Mucosa of rectum (tissue), 2 donors: ENCODE results near the gene WEE1.

ENCODE experiments used
- H3K27ac ChIP-seq, 2 donors: one replicate each; pipeline ENCODE4 v1.7.0; 2013; ENCODE audit warnings: inconsistent platforms in 2 of 2, low read depth in 2 of 2, low read length in 2 of 2
- H3K27me3 ChIP-seq, 2 donors: one replicate each; pipeline ENCODE4 v1.7.0; 2013; ENCODE audit warnings: low read length in 2 of 2; ENCODE audit not compliant: control insufficient read depth in 2 of 2, insufficient read depth in 2 of 2
- H3K36me3 ChIP-seq, 2 donors: one replicate each; pipeline ENCODE4 v1.7.0; 2013; ENCODE audit warnings: low read length in 2 of 2; ENCODE audit not compliant: control insufficient read depth in 2 of 2, insufficient read depth in 2 of 2
- H3K4me1 ChIP-seq, 2 donors: one replicate each; pipeline ENCODE4 v1.7.0; 2013; ENCODE audit warnings: low read length in 2 of 2, mild to moderate bottlenecking in 1 of 2; ENCODE audit not compliant: control insufficient read depth in 2 of 2, insufficient read depth in 2 of 2
- H3K4me3 ChIP-seq, 2 donors: one replicate each; pipeline ENCODE4 v1.7.0; 2013; ENCODE audit warnings: low read length in 2 of 2
- H3K9ac ChIP-seq, 2 donors: one replicate each; pipeline ENCODE4 v1.7.0; 2013; ENCODE audit warnings: low read length in 2 of 2, low read depth in 1 of 2, mild to moderate bottlenecking in 1 of 2
- H3K9me3 ChIP-seq, 2 donors: one replicate each; pipeline ENCODE4 v1.7.0; 2013; ENCODE audit warnings: low read length in 2 of 2; ENCODE audit not compliant: control insufficient read depth in 2 of 2
- donor health status: healthy.
- donor health status: Normal muscosa, but diverticular disease.

Gene WEE1

DNA sequence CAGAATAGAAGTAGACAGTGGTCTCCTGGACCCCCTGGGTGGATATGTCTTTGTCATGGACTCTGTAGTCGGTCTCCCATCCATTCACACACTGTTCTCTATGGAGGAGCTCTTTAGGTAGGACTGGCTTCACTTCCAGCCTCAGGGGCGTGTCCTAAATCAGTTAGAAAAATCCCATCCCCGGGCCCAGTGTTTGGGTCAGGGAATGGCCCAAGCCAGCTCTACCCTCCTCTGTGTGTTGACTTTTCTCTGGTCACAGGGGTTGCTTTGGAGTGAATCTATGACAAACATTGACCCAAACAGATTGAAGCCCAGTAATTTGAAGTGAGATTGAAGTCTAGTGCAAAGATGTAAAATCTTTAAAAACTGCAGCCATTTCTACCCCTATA lies 34.0 kb downstream of the WEE1 start:
- Histone ChIP-seq H3K9ac (no peak overlapping the region), H3K4me1 (peaks cover 0 to under 1% of the 10 kb centered on the region in 2 donors), H3K27ac (no peak overlapping the region), H3K36me3 (no peaks in the 10 kb centered on the region), H3K27me3 (no peaks in the 10 kb centered on the region), H3K4me3 (no peak overlapping the region), H3K9me3 (no peaks in the 10 kb centered on the region)

DNA sequence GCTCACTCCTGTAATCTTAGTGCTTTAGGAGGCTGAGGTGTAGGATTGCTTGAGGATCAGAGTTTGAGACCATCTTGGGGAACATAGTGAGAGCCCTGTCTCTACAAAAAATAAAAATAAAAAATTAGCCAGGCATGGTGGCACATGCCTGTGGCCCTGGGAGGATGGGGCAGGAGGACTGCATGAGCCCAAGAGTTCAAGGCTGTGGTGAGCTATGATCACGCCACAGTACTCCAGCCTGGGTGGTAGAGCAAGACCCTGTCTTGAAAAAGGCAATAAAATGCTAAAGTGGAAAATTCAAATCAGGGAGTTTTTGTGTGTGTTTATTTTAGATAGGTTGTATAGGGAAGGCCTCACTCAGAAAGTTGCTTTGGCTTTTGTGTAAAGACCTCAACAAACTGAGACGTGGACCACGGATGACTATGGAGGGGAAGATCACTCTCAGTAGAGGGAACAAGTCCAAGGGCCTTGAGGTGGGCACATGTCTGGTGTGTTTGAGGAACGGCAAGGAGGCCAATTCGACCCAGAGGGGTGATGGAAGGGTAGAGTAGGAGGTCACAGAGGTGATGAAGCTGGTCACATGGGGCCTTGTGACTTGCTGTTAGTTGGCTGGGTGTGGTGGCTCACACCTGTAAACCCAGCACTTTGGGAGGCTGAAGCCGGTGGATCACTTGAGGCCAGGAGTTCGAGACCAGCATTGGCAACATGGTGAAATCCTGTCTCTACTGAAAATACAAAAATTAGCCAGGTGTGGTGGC lies 35.7 kb downstream of the WEE1 start:
- Histone ChIP-seq H3K4me1 (peaks cover 6 to 10% of the 10 kb centered on the region in 2 donors), H3K36me3 (no peaks in the 10 kb centered on the region), H3K9ac (no peak overlapping the region), H3K4me3 (no peak overlapping the region), H3K27me3 (no peaks in the 10 kb centered on the region), H3K9me3 (no peaks in the 10 kb centered on the region), H3K27ac (no peak overlapping the region)

DNA sequence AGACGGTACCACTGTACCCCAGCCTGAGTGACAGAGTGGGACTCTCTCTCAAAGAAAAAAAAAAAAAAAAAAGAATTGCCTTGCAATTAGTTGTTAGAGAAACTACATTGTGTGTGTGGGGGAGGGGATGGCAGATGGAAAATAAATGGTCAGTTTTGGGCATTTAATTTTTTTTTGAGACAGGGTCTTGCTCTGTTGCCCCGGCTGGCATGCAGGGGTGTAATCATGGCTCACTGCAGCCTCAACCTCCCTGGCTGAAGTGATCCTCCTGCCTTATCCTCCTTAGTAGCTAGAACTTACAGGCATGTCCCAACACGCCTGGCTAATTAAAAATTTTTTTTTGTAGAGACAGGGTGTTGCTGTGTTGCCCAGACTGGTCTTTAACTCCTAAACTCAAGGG lies 36.4 kb downstream of the WEE1 start:
- Histone ChIP-seq H3K4me1 (peaks cover 12 to 16% of the 10 kb centered on the region in 2 donors), H3K9me3 (no peaks in the 10 kb centered on the region), H3K27ac (no peak overlapping the region), H3K4me3 (no peak overlapping the region), H3K36me3 (no peaks in the 10 kb centered on the region), H3K27me3 (no peaks in the 10 kb centered on the region), H3K9ac (no peak overlapping the region)

DNA sequence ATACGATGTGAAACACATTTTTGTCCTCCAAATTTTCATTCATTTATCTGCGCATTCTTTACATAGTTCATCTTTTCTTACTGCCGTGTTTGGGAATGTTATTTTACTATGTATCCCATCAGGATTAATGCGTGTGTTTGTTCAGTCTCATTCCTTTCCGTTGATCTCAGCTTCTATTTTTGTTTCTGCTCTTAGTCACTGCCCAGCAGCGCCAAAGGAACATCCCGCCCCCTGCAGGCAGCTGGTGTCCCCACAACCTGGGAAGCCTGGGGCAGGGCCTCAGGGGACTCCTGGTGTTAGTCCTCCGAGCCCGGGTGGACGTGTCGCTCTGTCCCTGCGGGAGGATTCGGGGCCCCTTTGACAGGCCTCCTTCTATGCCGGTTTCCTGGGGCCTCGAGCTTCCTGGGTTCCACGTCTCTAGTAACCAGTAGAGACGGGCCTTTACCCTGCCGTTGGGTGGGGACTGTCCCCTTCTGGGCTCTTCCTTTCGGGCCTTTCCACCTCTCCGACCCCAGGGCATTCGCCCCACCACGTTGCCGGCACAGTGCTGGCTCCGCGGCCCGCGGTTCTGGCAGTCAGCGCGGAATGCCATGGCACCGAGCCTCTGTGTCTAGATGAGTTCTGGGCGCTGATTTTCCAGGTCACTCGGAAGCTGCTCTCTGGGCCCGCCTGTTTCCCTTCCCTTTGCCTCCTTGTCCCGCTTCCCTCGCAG lies 39.8 kb downstream of the WEE1 start:
- Histone ChIP-seq H3K9ac (peak overlapping the region; percentile 88 to 92), H3K9me3 (no peaks in the 10 kb centered on the region), H3K27me3 (no peaks in the 10 kb centered on the region), H3K4me1 (peaks cover 12 to 16% of the 10 kb centered on the region in 2 donors), H3K4me3 (peak overlapping the region; percentile 78 to 84), H3K27ac (peak overlapping the region; percentile 91 to 94), H3K36me3 (no peaks in the 10 kb centered on the region)

DNA sequence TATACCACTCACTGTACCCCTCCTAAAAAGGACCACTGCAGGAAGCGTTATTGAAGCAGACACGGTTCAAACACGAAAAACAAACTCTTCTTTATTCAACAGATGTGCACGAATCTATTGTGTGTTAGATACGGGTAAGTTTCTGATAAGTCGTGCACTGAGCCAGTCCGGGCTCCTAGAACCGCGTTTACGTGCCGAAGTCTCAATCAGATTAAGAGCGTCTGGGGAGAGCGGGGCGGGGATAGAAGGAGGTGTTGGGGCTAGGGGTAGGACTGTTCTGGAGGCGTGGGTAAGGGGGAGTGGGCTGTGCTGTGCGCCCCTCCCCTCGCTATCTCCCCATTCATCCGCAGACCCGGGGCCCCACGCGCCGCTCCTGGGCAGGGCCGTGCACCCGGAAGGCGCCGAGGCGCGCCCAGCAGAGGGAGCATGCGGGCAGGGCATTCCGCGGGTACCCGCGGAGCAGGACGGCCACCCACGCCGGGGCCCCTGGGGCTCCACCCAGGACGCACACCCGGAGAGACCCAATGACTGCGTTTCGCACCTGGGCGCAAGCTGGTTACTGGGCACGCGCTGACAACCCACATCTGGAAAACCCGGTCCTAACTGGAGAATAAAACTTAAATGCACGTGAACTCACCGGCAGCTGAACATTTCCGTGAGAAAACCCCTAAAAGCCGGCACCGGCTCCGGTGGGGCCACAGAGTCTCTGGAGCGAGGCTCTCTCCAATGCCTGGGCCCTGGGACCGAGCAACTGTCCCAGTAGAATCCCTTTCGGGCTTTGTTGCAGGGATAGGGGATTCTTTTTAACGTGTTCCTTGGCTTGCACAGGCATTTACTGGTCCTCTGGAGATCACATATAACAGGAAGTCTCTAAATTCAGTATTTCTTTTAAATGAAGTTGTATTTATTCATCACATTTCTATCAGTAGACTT lies 40.6 kb downstream of the WEE1 start:
- Histone ChIP-seq H3K4me3 (peak overlapping the region; percentile 78 to 84), H3K4me1 (peaks cover 12 to 16% of the 10 kb centered on the region in 2 donors), H3K9ac (peak overlapping the region; percentile 88 to 92), H3K9me3 (no peaks in the 10 kb centered on the region), H3K27ac (peak overlapping the region; percentile 91 to 94), H3K27me3 (no peaks in the 10 kb centered on the region), H3K36me3 (no peaks in the 10 kb centered on the region)

DNA sequence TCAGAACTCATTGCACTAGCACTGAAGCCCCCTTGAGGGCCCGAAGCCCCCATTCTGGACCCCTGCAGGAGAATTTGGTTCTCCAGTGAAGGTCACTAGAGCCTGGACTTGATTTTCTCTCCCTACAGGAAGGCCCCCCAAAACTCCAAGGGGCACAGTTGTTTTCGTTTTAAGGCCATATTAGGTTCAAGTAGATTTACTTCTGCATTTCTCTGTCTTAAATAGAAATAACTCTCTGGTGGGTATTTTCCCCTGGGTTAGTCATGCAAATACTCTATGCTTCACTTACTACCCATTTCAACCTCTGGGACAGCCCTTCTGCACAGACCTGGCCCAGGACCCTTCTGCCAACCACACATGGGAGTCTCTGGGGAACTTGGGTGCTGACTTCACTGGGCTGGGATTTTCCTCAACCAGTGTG lies 41.6 kb downstream of the WEE1 start:
- Histone ChIP-seq H3K9me3 (no peaks in the 10 kb centered on the region), H3K27me3 (no peaks in the 10 kb centered on the region), H3K4me3 (peak overlapping the region in 1 of 2 donors; percentile 84), H3K36me3 (no peaks in the 10 kb centered on the region), H3K4me1 (peaks cover 12 to 16% of the 10 kb centered on the region in 2 donors), H3K9ac (no peak overlapping the region), H3K27ac (peak overlapping the region in 1 of 2 donors; percentile 94)

DNA sequence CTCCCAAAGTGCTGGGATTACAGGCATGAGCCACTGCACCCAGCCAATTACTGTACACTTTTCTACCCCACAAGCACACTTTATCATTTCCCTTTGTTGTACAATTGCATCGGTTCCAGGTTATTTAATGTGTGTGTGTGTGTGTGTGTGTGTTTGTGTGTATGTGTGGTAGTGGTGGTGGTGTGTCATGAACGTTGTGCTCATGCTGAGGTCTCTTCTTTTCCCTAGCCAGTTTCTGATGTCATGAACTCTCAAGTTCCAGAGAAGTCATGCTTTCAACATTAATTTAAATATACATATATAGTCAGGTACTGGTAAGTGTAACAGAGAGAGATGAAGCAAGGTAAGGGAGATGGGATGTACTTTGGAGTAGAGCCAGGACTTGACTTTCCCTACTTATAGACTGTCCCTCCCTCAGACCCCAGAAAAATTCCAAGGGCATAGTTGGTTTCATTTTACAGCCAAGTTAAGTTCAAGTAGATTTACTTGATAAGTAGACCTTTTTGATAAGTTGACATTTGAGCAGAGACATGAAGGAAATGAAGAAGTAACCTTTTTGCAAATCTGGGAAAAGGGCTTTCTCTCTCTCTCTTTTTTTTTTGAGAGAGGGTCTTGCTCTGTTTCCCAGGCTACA lies 42.7 kb downstream of the WEE1 start:
- Histone ChIP-seq H3K27ac (no peak overlapping the region), H3K9ac (no peak overlapping the region), H3K27me3 (no peaks in the 10 kb centered on the region)

DNA sequence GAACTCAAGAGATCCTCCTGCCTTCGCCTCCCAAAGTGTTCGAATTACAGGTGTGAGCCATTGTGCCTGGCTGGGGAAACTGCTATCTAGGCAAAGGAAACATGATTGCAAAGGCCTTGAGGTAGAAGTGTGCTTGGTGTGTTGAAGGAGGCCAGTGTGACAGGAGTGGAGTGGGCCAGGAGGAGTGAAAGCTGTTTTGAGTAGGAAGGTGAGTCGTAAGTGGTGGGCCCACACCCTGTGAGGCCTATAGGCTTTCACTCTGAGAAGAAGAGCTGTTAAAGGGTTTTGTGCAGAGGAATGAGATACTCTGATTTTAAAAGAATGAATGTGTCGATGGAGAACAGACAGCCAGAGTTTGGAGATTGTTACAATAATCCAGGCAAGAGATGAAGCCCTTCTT lies 43.4 kb downstream of the WEE1 start:
- Histone ChIP-seq H3K4me3 (no peak overlapping the region), H3K27ac (no peak overlapping the region)

More for the DNA sequence above, 42.7 kb downstream of the WEE1 start:
- no peaks in the 10 kb centered on the region for H3K36me3 ChIP-seq
- no peak overlapping the region for H3K4me3 ChIP-seq
- H3K9me3 ChIP-seq: no peaks in the 10 kb centered on the region
- peaks cover 12 to 16% of the 10 kb centered on the region in 2 donors for H3K4me1 ChIP-seq

DNA sequence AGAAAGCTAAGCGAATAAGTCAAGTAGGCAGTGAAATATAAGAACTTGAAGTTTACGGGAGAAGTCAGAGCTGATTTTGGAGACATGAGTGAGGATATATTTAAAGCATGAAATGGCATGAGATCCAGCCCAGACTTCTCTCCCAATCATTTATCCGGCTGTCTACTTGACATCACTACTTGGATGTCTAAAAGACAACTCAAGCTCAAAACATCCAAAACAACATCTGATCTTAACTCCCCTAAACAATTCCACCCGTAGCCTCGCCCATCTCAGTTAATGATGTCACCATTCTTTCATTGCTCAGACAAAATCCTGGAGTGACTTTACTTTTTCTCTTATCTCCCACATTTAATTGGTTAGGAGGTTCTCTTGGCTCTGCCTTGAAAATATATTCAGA lies 44.5 kb downstream of the WEE1 start:
- Histone ChIP-seq H3K27ac (no peak overlapping the region), H3K36me3 (no peaks in the 10 kb centered on the region), H3K4me3 (no peak overlapping the region), H3K4me1 (peaks cover 8 to 12% of the 10 kb centered on the region in 2 donors), H3K9me3 (no peaks in the 10 kb centered on the region), H3K27me3 (no peaks in the 10 kb centered on the region), H3K9ac (no peak overlapping the region)

More for the DNA sequence above, 43.4 kb downstream of the WEE1 start:
- H3K4me1 ChIP-seq: peaks cover 12 to 16% of the 10 kb centered on the region in 2 donors
- H3K9me3 ChIP-seq: no peaks in the 10 kb centered on the region
- no peaks in the 10 kb centered on the region for H3K27me3 ChIP-seq
- H3K9ac ChIP-seq: no peak overlapping the region
- H3K36me3 ChIP-seq: no peaks in the 10 kb centered on the region
